Fibroblast of the aortic adventitia (primary cell): Measurements from ENCODE around the gene ZXDC. TPM values are rescaled to one million over a fixed set of nuclear protein-coding genes. Genes with fewer than 3 reads are reported as not detected.

Source experiments
- DNase-seq: peaks from one replicate; pipeline ENCODE4 v3.0.0-alpha.2; 2010; ENCODE audit warnings: low read depth
- H3K4me3 ChIP-seq: 2 replicates; pipeline ENCODE4 v1.5.1; 2011; ENCODE audit warnings: low read depth, mild to moderate bottlenecking, control low read depth, low read length, moderate library complexity
- CTCF ChIP-seq: IDR thresholded peaks from 2 replicates; pipeline ENCODE4 v1.5.1; 2011; ENCODE audit warnings: mild to moderate bottlenecking, low read length, control low read depth, inconsistent platforms; ENCODE audit not compliant: insufficient read depth
- total RNA-seq: library from RNA; depleted of rRNA; stranded (reverse); fragments of >200 nt; gene quantifications from 2 replicates; pipeline ENCODE4 v1.2.3, GENCODE V29; 2012; ENCODE audit warnings: low replicate concordance

The ZXDC gene
- total RNA-seq, 1 donor: 26.7 TPM

GRCh38 chr3:126515066-126515706 lies 39.5 kb upstream of the ZXDC start:
- no peak for TF ChIP-seq CTCF
- DNase-seq: no peak
- H3K4me3 ChIP-seq: no peak overlapping the region

GRCh38 chr3:126514161-126514560 lies 38.5 kb upstream of the ZXDC start:
- H3K4me3 ChIP-seq: no peak overlapping the region
- DNase-seq: no peak
- no peak for TF ChIP-seq CTCF

DNA sequence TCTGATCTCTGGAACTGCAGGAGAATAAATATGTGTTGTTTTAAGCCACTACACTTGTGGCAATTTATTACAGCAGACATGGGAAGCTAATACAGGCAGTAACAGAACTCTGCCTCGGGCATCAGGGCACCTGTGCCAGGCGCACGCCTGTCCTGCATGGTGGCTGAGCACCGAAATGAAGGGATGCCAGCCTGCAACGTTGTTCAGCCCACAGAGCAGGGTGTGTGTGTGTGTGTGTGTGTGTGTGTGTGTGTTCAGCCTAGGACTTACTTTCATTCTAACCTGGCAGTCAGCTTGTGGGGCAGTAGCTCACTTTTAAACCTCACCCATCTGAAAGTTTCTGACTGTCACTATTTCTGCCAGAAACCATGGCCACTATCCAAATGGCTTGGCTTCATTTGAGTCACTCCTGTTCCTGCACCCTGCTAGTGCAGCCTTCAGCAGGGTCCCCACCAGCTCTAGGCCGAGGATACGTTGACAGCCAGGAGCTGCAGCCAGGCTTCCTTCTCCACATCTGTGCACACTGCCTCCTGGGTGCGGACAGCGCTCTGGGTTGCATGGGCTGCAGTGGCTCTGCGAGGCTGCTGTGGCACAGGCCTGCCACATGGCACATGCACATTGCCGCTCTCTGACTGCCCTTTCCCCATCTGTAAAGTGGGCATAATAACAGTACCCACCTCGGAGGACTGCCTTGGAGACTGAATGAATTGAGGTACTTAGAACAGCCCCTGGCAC lies 37.4 kb upstream of the ZXDC start:
- H3K4me3 ChIP-seq: no peak overlapping the region
- no peak for DNase-seq
- TF ChIP-seq CTCF: no peak

- no peak for DNase-seq
- H3K4me3 ChIP-seq: no peak overlapping the region
- TF ChIP-seq CTCF: no peak
These were observed 36.3 kb upstream of the ZXDC start for GRCh38 chr3:126512026-126512425.

DNA sequence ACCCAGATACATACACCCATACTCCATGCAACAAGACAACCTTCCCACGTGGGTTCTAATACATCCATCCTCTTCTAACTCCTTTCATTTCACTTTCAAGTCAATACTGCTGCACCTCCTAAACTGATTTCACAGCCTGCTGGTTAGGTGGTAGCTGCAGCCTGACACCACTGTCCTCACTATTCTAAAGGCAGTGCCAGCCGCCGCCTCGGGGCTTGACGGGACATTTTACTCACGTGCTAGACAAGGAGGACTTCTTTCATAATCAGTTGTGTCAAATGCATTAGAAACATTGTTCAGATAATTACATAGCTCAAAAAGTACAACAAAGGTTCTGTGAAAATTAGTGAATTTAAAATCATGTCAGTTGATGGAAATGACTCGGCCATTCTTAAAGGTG lies 35.6 kb upstream of the ZXDC start:
- DNase-seq: no peak
- no peak overlapping the region for H3K4me3 ChIP-seq
- TF ChIP-seq CTCF: no peak

DNA sequence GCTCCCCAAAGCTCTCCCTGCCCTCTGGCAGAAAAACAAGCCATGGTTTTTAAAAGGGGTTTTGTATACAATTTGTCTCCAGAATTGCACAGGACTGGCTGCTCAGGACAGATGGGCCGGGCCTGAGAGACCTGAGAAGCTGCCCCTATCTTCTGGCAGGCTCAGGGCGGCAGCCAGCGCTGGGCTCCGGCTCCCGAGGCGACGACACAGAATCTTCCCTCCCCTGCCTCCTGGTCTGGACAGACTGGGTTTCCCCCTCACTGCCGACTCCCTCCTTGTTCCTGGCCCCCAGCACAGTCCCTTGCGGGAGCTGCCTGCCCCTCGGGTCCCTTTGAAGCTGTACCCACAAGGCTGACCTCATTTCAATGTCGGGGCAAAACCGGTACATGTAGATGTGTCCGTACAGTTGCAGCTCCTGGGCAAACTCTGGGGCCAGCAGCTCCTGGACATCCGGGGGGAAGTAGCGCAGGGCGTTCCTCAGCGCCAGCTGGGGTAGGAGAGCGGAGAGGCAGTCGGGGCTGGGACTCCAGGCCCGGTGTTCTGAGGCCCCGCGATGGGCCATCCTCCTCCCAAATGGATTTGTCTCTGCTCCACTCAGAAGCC lies 34.7 kb upstream of the ZXDC start:
- DNase-seq: no peak
- TF ChIP-seq CTCF: no peak
- H3K4me3 ChIP-seq: no peak overlapping the region
